GM12872 (cell line): ENCODE results near the gene SLC4A8.

Experiments
- CTCF ChIP-seq: IDR thresholded peaks from 3 replicates; pipeline ENCODE4 v1.5.1; 2011; ENCODE audit warnings: low read depth, mild to moderate bottlenecking, low read length, moderate library complexity; ENCODE audit not compliant: insufficient read depth

Gene SLC4A8

GRCh38 chr12:51449580-51450246 is 25.1 kb downstream of the SLC4A8 start:
- no peak for TF ChIP-seq CTCF

- no peak for TF ChIP-seq CTCF
These were observed 25.7 kb downstream of the SLC4A8 start for GRCh38 chr12:51450333-51450732.

GRCh38 chr12:51450806-51451205 is 26.2 kb downstream of the SLC4A8 start:
- TF ChIP-seq CTCF, result no peak

- no peak for TF ChIP-seq CTCF
These were observed 34.0 kb downstream of the SLC4A8 start for GRCh38 chr12:51458635-51459034.

- TF ChIP-seq CTCF, result no peak
These were observed 35.9 kb downstream of the SLC4A8 start for GRCh38 chr12:51460519-51460918.

- TF ChIP-seq CTCF, result no peak
These were observed 40.9 kb downstream of the SLC4A8 start for GRCh38 chr12:51465491-51465890.

- no peak for TF ChIP-seq CTCF
These were observed 45.5 kb downstream of the SLC4A8 start for GRCh38 chr12:51470116-51470515.
